NCI-H1436 treated with DMSO at 0.1 percent for 48 hours (cell line): ENCODE results near the gene ILF3.

Source experiments
- DNase-seq: peaks from one replicate; lab custom pipeline; 2025; lab: John Stamatoyannopoulos, UW

ILF3 gene

GRCh38 chr19:10730932-10731331, 76.8 kb downstream of the ILF3 start:
- DNase-seq: no peak

- DNase-seq: no peak
Observed at GRCh38 chr19:10735741-10736140, 81.6 kb downstream of the ILF3 start.

- no peak for DNase-seq
Observed at GRCh38 chr19:10736189-10736588, 82.0 kb downstream of the ILF3 start.

- no peak for DNase-seq
Observed at GRCh38 chr19:10736916-10737551, 82.9 kb downstream of the ILF3 start.

GRCh38 chr19:10737722-10738121, 83.6 kb downstream of the ILF3 start:
- DNase-seq: no peak

GRCh38 chr19:10740798-10741197, 86.7 kb downstream of the ILF3 start:
- DNase-seq: no peak
